NT2/D1 (cell line): Measurements from ENCODE around the gene SND1.

Experiments used
- SUZ12 ChIP-seq: IDR thresholded peaks from 2 replicates; pipeline ENCODE4 v1.6.1; 2011; ENCODE audit not compliant: insufficient read length, insufficient read depth; ENCODE audit errors: extremely low read depth
- YY1 ChIP-seq: IDR thresholded peaks from 2 replicates; pipeline ENCODE4 v1.6.1; 2011; ENCODE audit not compliant: insufficient read length, insufficient read depth
- ZNF274 ChIP-seq: IDR thresholded peaks from 2 replicates; pipeline ENCODE4 v1.6.1; 2011; ENCODE audit warnings: mild to moderate bottlenecking, low read depth, low read length

DNA sequence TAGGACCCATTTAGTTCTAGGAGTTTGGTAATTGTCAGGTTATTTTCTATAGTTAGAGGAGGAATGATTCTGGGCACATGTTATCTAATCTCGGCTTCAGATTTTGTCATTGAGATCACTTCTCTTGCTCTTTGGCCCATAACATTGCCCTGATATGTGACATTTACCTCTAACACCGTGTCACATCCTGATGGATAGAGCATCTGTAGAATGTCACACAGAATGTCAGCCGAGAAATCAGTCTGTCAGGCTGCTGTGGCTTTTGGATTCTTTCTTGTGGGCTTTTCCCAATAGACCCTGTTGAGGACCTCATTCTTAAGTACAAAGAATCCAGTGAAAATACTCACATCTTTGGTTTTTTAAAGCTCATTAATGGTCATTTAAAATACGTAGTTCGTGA lies 236.8 kb downstream of the SND1 start:
- TF ChIP-seq ZNF274 (no peak), SUZ12 (no peak), YY1 (no peak)
